CD4-positive, alpha-beta T cell (primary cell): ENCODE results near the gene KIF23. TPM values are rescaled to one million over a fixed set of nuclear protein-coding genes. Genes with fewer than 3 reads are reported as not detected.

Experiments used
- ATAC-seq: fragments of 200-7000 bp; cut with Tn5 transposase; one replicate; pipeline ENCODE4 v1.10.0; 2022; ENCODE audit warnings: mild to moderate bottlenecking; ENCODE audit not compliant: poor library complexity
- CTCF ChIA-PET: fragments of 350-600 bp; sonication (Branson Sonifier 250); formaldehyde crosslinking; loops from one replicate; lab custom pipeline; 2021; ENCODE audit warnings: antibody characterized with exemption, inconsistent platforms; lab: Charles Lee
- POLR2A ChIA-PET: fragments of 350-600 bp; sonication (Branson Sonifier 250); formaldehyde crosslinking; loops from one replicate; lab custom pipeline; 2021; ENCODE audit warnings: antibody characterized with exemption, inconsistent platforms; lab: Charles Lee
- DNase-seq, 14 experiments: peaks; one replicate each; pipeline ENCODE4 v3.0.0-alpha.2; 2013 to 2020; ENCODE audit warnings: mixed read lengths in 2 of 14
- H3K27ac ChIP-seq, 2 donors: one replicate each; pipeline versions ENCODE4 v1.5.1 to v1.7.0; 2013; ENCODE audit warnings: low read length in 2 of 2, low read depth in 1 of 2, mild to moderate bottlenecking in 1 of 2
- H3K27me3 ChIP-seq, 2 experiments: 1 replicate in 1 of 2; 2 replicates in 1 of 2; pipeline versions ENCODE4 v1.6.1 to v1.7.0; 2013; ENCODE audit warnings: low read length in 2 of 2, control low read depth in 1 of 2, mild to moderate bottlenecking in 1 of 2, moderate library complexity in 1 of 2; ENCODE audit not compliant: insufficient read depth in 2 of 2, control insufficient read depth in 1 of 2
- H3K36me3 ChIP-seq: one replicate; pipeline ENCODE4 v1.6.1; 2013; ENCODE audit warnings: low read length, control low read depth; ENCODE audit not compliant: insufficient read depth
- H3K4me1 ChIP-seq: one replicate; pipeline ENCODE4 v1.6.1; 2013; ENCODE audit warnings: low read length, control low read depth; ENCODE audit not compliant: insufficient read depth
- H3K4me3 ChIP-seq: one replicate; pipeline ENCODE4 v1.5.1; 2013; ENCODE audit warnings: mild to moderate bottlenecking, low read length, moderate library complexity
- H3K9me3 ChIP-seq, 2 experiments: 1 replicate in 1 of 2; 2 replicates in 1 of 2; pipeline versions ENCODE4 v1.6.1 to v1.7.0; 2013; ENCODE audit warnings: low read length in 2 of 2, mild to moderate bottlenecking in 2 of 2, control low read depth in 1 of 2, moderate library complexity in 1 of 2; ENCODE audit not compliant: control insufficient read depth in 1 of 2, insufficient read depth in 1 of 2
- H3K27ac Mint-ChIP-seq: one replicate; pipeline ENCODE4 v1.8.0; 2020; ENCODE audit warnings: mixed read lengths
- H3K27me3 Mint-ChIP-seq: one replicate; pipeline ENCODE4 v1.8.0; 2021; ENCODE audit warnings: mixed read lengths
- H3K36me3 Mint-ChIP-seq: one replicate; pipeline ENCODE4 v1.8.0; 2021; ENCODE audit warnings: low read depth, mixed read lengths
- H3K4me1 Mint-ChIP-seq: one replicate; pipeline ENCODE4 v1.8.0; 2021; ENCODE audit warnings: low read depth, mixed read lengths
- H3K4me3 Mint-ChIP-seq: one replicate; pipeline ENCODE4 v1.8.0; 2020; ENCODE audit warnings: mild to moderate bottlenecking, mixed read lengths
- H3K9me3 Mint-ChIP-seq: one replicate; pipeline ENCODE4 v1.8.0; 2020; ENCODE audit warnings: mixed read lengths
- intact Hi-C, 2 experiments: fragments of 100-400 bp; cut with DNase I in 1 of 2; cut with micrococcal nuclease in 1 of 2; formaldehyde crosslinking; loops; one replicate each; pipeline versions ENCODE4 v1.15.1 to v1.9.0; 2023 to 2025; cut with DNase I, micrococcal nuclease
- total RNA-seq, 174 experiments: library from RNA in 2 of 174; stranded (reverse) in 2 of 174; gene quantifications; one replicate each; pipeline ENCODE4 v1.2.3 and lab custom pipeline; 2021 to 2026
- TF ChIP-seq, protein P1 (sequence below): fragments of 200-600 bp; IDR thresholded peaks from one replicate; pipeline ENCODE4 v1.8.0; 2022; ENCODE audit warnings: antibody characterized with exemption, mild to moderate bottlenecking

KIF23 gene
- total RNA-seq, 2 experiments from 2014 or later: 0.71 to 1.1 TPM

DNA sequence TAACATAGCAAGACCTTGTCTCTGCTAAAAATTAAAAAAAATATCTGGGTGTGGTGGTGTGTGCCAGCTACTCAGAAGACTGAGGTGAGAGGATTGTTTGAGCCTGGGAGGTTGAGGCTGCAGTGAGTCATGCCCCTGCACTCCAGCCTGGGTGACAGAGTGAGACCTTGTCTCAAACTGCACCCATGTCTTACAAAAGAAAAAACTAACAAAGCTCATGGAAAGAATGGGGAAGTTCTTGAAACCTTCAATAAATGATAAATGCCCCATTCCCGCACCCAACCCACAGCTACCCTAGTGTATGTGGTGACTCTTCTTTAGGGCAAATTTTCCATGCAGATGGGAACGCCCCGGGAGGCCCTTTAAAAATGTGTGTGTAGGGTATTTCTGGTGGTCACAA is 66.8 kb downstream of the KIF23 start:
- TF ChIP-seq, protein P1, sequence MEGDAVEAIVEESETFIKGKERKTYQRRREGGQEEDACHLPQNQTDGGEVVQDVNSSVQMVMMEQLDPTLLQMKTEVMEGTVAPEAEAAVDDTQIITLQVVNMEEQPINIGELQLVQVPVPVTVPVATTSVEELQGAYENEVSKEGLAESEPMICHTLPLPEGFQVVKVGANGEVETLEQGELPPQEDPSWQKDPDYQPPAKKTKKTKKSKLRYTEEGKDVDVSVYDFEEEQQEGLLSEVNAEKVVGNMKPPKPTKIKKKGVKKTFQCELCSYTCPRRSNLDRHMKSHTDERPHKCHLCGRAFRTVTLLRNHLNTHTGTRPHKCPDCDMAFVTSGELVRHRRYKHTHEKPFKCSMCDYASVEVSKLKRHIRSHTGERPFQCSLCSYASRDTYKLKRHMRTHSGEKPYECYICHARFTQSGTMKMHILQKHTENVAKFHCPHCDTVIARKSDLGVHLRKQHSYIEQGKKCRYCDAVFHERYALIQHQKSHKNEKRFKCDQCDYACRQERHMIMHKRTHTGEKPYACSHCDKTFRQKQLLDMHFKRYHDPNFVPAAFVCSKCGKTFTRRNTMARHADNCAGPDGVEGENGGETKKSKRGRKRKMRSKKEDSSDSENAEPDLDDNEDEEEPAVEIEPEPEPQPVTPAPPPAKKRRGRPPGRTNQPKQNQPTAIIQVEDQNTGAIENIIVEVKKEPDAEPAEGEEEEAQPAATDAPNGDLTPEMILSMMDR: no peak
- peaks cover 0 to 1% of the 10 kb centered on the region in 2 experiments for H3K27me3 ChIP-seq
- Mint-ChIP-seq H3K9me3 (no peaks in the 10 kb centered on the region), H3K4me1 (no peaks in the 10 kb centered on the region), H3K27me3 (no peaks in the 10 kb centered on the region), H3K27ac (no peak overlapping the region), H3K36me3 (no peaks in the 10 kb centered on the region), H3K4me3 (no peak overlapping the region)
- H3K36me3 ChIP-seq: no peaks in the 10 kb centered on the region
- ChIA-PET POLR2A (no interaction called here), CTCF (interaction anchor here (0.6 kb wide), 1 partner anchor 686 kb away, joined by 3 read pairs; no protein-coding TSS in a partner anchor)
- H3K4me1 ChIP-seq: peaks cover 8% of the 10 kb centered on the region
- ATAC-seq (no peak), DNase-seq (no peak)
- intact Hi-C loops: no loop called here
- no peak overlapping the region for H3K4me3 ChIP-seq
- H3K9me3 ChIP-seq: peaks cover 4 to 12% of the 10 kb centered on the region in 2 experiments
- H3K27ac ChIP-seq: no peak overlapping the region

DNA sequence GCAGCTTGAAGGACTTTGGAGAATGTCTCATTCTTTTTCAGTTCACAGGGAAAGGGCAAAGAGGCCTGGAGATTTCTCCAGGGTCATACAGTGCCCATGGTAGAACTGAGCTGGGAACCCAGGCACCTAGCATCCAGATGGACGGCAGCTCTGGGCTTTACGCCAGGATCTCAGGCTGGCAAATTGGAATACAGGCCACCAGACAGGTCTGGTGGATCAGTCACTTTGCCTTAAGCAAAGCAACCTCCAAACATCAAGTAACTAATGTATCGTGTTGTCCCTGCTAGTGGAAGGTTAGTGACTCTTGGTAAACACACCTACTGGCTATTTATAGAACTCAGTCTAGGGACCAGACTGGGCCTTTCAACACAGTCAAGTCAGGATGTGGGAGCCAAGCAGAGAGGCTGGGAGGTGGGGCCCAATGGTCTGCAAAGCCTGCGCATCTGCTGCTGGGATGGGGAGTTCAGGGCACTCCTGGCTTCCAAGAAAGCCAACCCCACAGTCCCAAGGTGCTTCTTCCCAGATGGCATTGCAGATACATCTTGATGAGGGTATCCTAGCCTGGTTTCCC is 68.6 kb downstream of the KIF23 start:
- H3K9me3 Mint-ChIP-seq: no peaks in the 10 kb centered on the region
- peaks cover 4 to 14% of the 10 kb centered on the region in 2 experiments for H3K9me3 ChIP-seq
- no peaks in the 10 kb centered on the region for H3K27me3 ChIP-seq
- H3K4me1 ChIP-seq: peaks cover 5% of the 10 kb centered on the region
- H3K4me3 Mint-ChIP-seq: no peak overlapping the region
- no peaks in the 10 kb centered on the region for H3K36me3 Mint-ChIP-seq
- H3K27ac ChIP-seq: no peak overlapping the region
- H3K36me3 ChIP-seq: no peaks in the 10 kb centered on the region
- ATAC-seq (no peak), DNase-seq (no peak)
- no peaks in the 10 kb centered on the region for H3K27me3 Mint-ChIP-seq
- no peaks in the 10 kb centered on the region for H3K4me1 Mint-ChIP-seq
- CTCF ChIA-PET: no interaction called here
- POLR2A ChIA-PET: no interaction called here
- H3K27ac Mint-ChIP-seq: no peak overlapping the region
- intact Hi-C loops: no loop called here
- H3K4me3 ChIP-seq: no peak overlapping the region
- TF ChIP-seq, protein P1: no peak

- Histone ChIP-seq H3K36me3 (no peaks in the 10 kb centered on the region), H3K9me3 (peaks cover 4 to 9% of the 10 kb centered on the region in 2 experiments), H3K27me3 (no peaks in the 10 kb centered on the region), H3K4me1 (no peaks in the 10 kb centered on the region), H3K27ac (no peak overlapping the region), H3K4me3 (no peak overlapping the region)
- CTCF ChIA-PET: no interaction called here
- DNase-seq (no peak), ATAC-seq (no peak)
- Mint-ChIP-seq H3K4me1 (no peaks in the 10 kb centered on the region), H3K36me3 (no peaks in the 10 kb centered on the region), H3K27me3 (no peaks in the 10 kb centered on the region), H3K27ac (no peak overlapping the region), H3K9me3 (no peaks in the 10 kb centered on the region), H3K4me3 (no peak overlapping the region)
- intact Hi-C loops: no loop called here
- POLR2A ChIA-PET: no interaction called here
- TF ChIP-seq, protein P1: no peak
These were observed 70.7 kb downstream of the KIF23 start for GRCh38 chr15:69484837-69485236.
